ENCODE results near the gene CEMIP2.
"Not testable (repeated sequence)": the region's sequence is repeated elsewhere in the genome, so short reads cannot be mapped to it uniquely, and the experiment has no call there.

Gene CEMIP2

GRCh38 chr9:71768388-71769174, at the start of gene CEMIP2:
Gene CEMIP2, minus strand, starts transcription at chr9:71768513. Its CDS starts 18,140 bp downstream, at chr9:71750373.
- DNase-seq, result peak; percentile 78

DNA sequence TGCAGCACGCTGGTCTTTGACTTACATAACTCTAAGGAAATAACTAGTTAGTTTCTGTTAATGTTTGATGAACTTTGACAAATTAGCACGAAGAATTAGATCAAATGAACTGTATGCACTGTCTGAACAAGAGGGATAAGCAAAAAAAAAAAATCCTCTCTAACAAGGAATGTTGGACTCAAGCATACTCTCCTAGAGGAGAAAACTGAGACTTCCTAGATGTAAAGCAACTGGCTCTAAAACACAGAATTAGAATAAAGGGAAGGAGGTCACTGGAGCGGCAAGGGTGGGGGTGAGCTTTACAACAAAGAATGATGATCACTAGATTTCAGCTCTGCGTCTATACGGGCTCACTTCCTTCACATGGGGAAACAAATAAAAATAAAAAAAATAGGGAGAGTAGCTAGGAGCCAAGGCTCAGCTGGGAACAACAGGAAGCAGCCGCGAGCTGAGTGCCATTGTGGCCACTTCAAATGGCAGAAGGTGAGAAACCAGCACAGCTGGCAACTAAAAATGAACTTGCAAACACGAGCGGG, 48.7 kb upstream of the CEMIP2 start:
- DNase-seq, result peak; percentile 32

GRCh38 chr9:71814815-71815214, 46.5 kb upstream of the CEMIP2 start:
- no peak for DNase-seq

DNA sequence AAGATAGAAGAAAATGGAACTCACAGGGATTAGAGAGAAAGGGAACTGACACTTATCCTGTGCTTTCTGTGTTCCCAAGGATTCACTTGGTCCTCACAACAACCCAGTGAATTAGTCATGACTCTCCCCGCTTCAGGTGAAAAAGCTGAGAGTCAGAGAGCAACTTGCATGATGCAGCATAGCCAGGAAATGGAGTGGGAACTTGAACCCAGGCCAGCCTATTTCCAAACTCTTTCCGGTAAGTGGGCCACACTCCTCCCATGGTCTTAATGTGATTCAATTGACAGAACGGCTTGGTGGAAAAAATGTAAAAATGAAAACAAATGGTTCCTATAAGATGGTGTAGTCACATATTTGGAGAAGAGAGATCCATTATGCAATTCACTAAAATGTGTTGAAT, 45.9 kb upstream of the CEMIP2 start:
- no peak for DNase-seq

- DNase-seq, result no peak
Observed at GRCh38 chr9:71812385-71812784, 44.1 kb upstream of the CEMIP2 start.

DNA sequence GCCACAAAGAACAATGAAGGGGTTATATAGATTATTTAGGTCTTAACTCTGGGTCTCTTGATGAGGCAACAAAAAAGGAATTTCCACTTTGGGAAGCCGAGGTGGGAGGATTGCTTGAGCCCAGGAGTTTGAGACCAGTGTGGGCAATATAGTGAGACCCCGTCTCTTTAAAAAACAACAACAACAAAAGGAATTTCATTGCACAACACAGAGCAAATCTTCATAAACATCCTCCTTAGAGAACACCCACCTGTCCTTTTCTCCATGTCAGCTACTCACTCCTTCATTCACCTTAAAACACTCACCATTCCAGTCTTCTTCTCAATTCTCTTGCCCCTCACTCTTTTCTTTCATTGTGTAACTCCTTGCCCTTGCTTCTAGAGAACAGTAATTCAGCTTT, 39.8 kb upstream of the CEMIP2 start:
- DNase-seq, result no peak

GRCh38 chr9:71806901-71807307, 38.6 kb upstream of the CEMIP2 start:
- peak; percentile 59 for DNase-seq

- DNase-seq, result not testable (repeated sequence)
Observed at GRCh38 chr9:71805096-71805495, 36.8 kb upstream of the CEMIP2 start.

DNA sequence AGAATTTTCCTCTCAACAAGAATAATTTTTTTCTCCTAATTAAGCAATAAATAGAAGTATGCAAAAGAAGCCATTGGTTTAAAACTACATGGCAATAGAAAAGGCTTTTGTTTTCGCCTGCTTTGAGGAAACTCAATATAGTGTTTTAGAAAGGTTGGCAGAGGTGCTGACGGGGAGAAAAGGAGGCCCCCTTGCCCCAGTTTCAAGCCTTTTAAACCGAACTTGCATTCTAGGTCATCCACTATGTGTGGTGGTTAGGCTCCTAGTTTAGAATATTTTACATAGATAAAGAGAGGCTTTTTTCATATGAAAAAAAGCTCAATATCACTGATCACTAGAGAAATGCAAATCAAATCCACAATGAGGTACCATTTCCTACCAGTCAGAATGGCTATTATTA, 33.5 kb upstream of the CEMIP2 start:
- DNase-seq, result no peak

- DNase-seq, result no peak
Observed at GRCh38 chr9:71797266-71797665, 29.0 kb upstream of the CEMIP2 start.

DNA sequence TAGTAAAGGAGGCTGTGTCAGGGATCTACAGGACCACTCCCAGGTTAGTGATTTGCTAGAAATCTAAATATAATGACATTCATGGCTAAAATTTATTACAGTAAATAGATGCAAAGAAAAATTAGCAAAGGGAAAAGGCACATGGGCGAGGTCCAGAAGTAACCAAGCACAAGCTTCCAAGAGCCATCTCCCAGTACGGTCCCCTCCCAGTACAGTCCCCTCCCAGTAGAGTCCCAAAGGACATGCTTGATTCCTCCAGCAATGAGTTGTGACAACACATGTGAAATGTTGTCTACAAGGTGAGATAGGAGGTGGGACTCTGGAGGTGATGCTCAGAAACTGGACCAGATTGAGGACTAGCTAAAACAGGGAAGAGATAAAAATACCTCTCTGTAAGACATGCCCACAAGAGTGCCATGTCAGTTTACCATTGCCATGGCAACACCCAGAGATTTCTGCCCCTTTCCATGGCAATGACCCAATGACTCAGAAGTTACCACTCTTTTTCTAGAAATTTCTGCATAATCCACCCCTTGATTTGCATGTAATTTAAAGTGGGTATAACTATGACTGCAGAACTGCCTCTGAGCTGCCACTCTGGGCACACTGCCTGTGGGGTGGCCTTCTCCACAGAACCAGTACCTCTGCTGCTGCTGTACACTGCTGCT, 27.9 kb upstream of the CEMIP2 start:
- DNase-seq, result no peak

GRCh38 chr9:71795097-71795813, 26.9 kb upstream of the CEMIP2 start:
- DNase-seq, result no peak

- DNase-seq, result no peak
Observed at GRCh38 chr9:71793386-71794105, 25.2 kb upstream of the CEMIP2 start.

DNA sequence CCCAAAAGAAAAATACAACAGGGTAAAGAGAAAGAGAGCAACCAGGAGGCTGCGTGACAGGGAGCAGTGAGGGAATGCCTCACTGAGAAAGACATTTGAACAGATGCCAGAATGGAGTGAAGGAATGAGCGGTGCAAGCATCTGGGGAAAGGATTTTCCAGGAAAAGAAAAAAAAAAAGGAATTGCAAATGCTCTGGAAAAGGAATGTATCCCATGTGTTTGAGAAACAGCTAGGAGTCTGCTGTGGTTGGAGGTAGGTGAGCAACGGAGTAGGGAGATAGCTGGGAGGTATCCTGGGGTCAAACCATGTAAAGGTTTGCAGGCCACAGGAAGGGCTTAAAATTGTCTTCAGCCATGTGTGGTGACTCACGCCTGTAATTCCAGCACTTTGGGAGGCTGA, 23.6 kb upstream of the CEMIP2 start:
- no peak for DNase-seq

DNA sequence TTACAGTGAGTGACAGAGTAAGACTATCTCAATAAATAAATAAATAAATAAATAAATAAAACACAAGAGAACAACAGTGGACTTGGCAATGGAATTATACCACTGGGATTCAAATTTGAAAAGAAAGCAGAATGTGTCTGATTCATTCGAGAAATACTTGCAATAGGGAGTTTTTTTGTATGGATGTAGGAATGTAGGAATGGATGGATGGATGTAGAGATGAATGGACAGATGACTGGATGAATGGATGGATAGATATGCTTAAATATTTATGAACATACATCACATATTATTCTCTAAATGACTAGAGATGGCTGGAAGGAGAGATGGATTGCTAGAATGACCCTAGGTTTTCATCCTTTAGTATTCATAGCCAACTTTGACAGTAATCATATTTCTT, 22.0 kb upstream of the CEMIP2 start:
- no peak for DNase-seq

DNA sequence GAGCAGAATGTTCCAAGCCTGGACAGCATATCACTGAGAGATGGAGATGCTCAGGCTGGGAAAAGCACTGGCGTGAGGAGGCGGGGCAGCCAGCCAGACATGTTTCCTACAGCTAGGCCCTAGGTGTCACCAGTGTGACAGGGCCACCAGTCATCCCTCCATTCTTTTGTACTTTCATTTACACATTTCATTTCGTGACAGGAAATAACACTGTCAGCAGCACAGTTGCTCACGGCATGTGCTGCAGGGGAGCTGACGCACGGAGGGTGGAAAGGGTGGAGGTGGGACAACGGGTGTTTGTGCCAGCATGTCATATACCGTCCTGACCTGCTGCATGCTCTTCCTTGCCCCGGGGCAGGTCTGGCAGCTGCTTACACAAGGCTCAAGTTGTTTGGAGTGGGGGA, 14.8 kb upstream of the CEMIP2 start:
- no peak for DNase-seq

DNA sequence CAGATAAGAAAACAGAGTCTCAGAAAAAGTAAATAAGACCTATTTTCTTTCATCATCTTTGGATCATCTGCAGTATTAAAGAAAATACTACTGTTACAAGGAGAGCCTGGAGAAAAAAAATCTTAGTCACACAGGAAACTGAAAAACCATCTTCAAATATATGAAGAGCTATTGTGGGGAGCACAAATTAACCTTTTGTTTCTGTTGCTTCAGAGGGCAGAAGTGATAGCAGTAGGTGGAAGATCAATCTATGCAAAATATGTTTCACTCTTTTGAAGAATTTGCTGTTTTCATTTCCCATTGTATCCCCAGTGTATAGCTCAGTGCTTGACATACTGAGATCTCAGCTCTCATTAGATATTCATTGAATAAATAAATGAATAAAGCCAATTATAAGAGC, 13.1 kb upstream of the CEMIP2 start:
- no peak for DNase-seq

DNA sequence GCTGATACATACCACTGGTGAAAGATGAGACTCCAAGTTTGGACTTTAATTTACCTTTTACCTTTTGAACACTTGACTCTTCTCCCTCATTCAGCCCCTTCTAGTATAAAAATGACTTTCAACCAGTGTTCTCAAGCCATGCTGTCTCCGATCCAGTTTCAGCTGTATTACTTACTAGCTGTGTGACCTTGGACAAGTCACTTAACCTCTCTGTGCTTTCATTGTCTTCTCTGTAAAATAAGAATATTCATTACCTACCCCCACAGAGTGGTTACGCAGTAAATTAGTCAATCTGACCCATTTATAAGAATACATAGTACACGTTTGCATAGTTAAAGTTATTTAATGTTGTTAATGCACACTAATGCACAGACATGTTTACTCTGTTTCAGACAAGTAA, 12.6 kb upstream of the CEMIP2 start:
- DNase-seq, result no peak

GRCh38 chr9:71778085-71778484, 9.8 kb upstream of the CEMIP2 start:
- no peak for DNase-seq

DNA sequence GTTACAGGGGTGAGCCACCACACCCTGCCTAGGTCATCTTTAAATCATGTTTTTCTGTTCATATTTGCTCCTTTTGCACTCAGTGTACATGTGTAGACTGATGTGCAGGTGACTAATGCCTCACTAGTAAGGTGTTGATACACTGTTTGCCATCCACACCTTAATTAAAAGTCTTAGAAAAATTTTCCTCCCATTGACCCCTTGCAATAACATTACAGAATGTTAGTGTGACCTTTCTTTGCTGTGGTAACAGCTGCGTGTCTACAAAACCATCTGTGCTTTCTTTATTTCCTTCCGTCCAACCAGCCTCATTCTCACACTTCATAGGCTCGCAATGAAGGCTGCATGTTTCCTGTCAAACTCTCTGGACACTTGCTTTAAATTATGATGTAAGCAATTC, 6.6 kb upstream of the CEMIP2 start:
- no peak for DNase-seq

DNA sequence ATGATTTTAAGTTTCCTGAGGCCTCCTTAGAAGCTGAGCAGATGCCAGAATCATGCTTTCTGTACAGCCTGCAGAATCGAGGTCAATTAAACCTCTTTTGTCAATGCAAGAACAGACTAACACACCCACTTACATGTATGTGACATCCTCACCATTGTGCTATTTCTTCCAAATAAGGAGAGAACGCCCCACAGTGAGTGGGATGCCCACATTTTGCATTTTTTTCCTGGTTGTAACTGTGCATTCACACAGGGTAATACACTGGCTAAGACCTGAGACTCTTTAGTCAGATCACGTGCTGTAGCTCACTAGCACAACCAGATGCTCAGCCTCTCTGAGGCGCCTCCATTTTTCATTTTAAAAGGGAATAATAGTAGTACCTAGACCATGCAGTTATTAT, 4.4 kb upstream of the CEMIP2 start:
- no peak for DNase-seq

GRCh38 chr9:71770170-71770569, 1.9 kb upstream of the CEMIP2 start:
- DNase-seq, result no peak
